CD4-positive, alpha-beta memory T cell (primary cell): ENCODE measurements around the gene NYNRIN. TPM values are rescaled to one million over a fixed set of nuclear protein-coding genes. Genes with fewer than 3 reads are reported as not detected.

Source experiments
- CTCF ChIA-PET: fragments of 350-600 bp; sonication (Branson Sonifier 250); formaldehyde crosslinking; loops from one replicate; lab custom pipeline; 2021; ENCODE audit warnings: inconsistent platforms; ENCODE audit not compliant: partially characterized antibody; lab: Charles Lee
- POLR2A ChIA-PET: fragments of 350-600 bp; sonication (Branson Sonifier 250); formaldehyde crosslinking; loops from one replicate; lab custom pipeline; 2021; ENCODE audit not compliant: partially characterized antibody; lab: Charles Lee
- DNase-seq, 5 donors: peaks; one replicate each; pipeline versions ENCODE4 v3.0.0 to v3.0.0-alpha.2; 2020 to 2022; ENCODE audit warnings: mixed read lengths in 1 of 5
- H3K27ac ChIP-seq: one replicate; pipeline ENCODE4 v1.7.0; 2013; ENCODE audit warnings: low read depth, low read length
- H3K27me3 ChIP-seq: 2 replicates; pipeline ENCODE4 v1.7.0; 2013; ENCODE audit warnings: mild to moderate bottlenecking, low read length, moderate library complexity; ENCODE audit not compliant: insufficient read depth
- H3K36me3 ChIP-seq: 2 replicates; pipeline ENCODE4 v1.7.0; 2013; ENCODE audit warnings: mild to moderate bottlenecking, low read length, moderate library complexity; ENCODE audit not compliant: insufficient read depth
- H3K4me1 ChIP-seq: 2 replicates; pipeline ENCODE4 v1.7.0; 2013; ENCODE audit warnings: mild to moderate bottlenecking, low read length, moderate library complexity; ENCODE audit not compliant: insufficient read depth
- H3K4me3 ChIP-seq, 2 donors: one replicate each; pipeline ENCODE4 v1.7.0; 2013; ENCODE audit warnings: low read length in 2 of 2, mild to moderate bottlenecking in 1 of 2
- H3K9me3 ChIP-seq, 2 donors: one replicate each; pipeline ENCODE4 v1.7.0; 2013; ENCODE audit warnings: low read length in 2 of 2, control low read depth in 1 of 2; ENCODE audit not compliant: control insufficient read depth in 1 of 2
- H3K27ac Mint-ChIP-seq, 7 donors: one replicate each; pipeline ENCODE4 v1.8.0; 2020 to 2021; ENCODE audit warnings: mixed read lengths in 7 of 7, mild to moderate bottlenecking in 6 of 7, inconsistent platforms in 3 of 7, moderate library complexity in 3 of 7
- H3K27me3 Mint-ChIP-seq, 2 donors: one replicate each; pipeline ENCODE4 v1.8.0; 2020 to 2021; ENCODE audit warnings: mixed read lengths in 2 of 2
- H3K36me3 Mint-ChIP-seq, 2 donors: one replicate each; pipeline ENCODE4 v1.8.0; 2020 to 2021; ENCODE audit warnings: mixed read lengths in 2 of 2, inconsistent platforms in 1 of 2, mild to moderate bottlenecking in 1 of 2
- H3K4me1 Mint-ChIP-seq, 4 donors: one replicate each; pipeline ENCODE4 v1.8.0; 2020 to 2021; ENCODE audit warnings: mixed read lengths in 4 of 4, mild to moderate bottlenecking in 1 of 4
- H3K4me3 Mint-ChIP-seq, 8 donors: one replicate each; pipeline ENCODE4 v1.8.0; 2020 to 2021; ENCODE audit warnings: mixed read lengths in 8 of 8, mild to moderate bottlenecking in 7 of 8, moderate library complexity in 6 of 8, inconsistent platforms in 3 of 8
- H3K9me3 Mint-ChIP-seq, 8 donors: one replicate each; pipeline ENCODE4 v1.8.0; 2020 to 2021; ENCODE audit warnings: mixed read lengths in 8 of 8, mild to moderate bottlenecking in 5 of 8, inconsistent platforms in 3 of 8, moderate library complexity in 1 of 8
- intact Hi-C: fragments of 100-400 bp; cut with micrococcal nuclease; formaldehyde crosslinking; loops from one replicate; pipeline ENCODE4 v1.15.1; 2023
- polyA plus RNA-seq, 2 donors: library from polyadenylated mRNA; unstranded; fragments of 300-500 nt; fragmentation: Illumina TruSeq; gene quantifications; one replicate each; pipeline ENCODE4 v1.2.3, GENCODE V29; 2021
- total RNA-seq, 2 experiments: library from RNA; stranded (reverse); gene quantifications; one replicate each; pipeline ENCODE4 v1.2.3, GENCODE V29; 2021

The NYNRIN gene
- total and polyA plus RNA-seq, 4 experiments from 2014 or later, result 0.02 to 0.32 TPM; not detected in 2

- Histone ChIP-seq H3K4me3 (no peak overlapping the region), H3K27ac (no peak overlapping the region), H3K4me1 (peaks cover 35% of the 10 kb centered on the region), H3K9me3 (no peaks in the 10 kb centered on the region), H3K27me3 (peaks cover 29% of the 10 kb centered on the region), H3K36me3 (no peaks in the 10 kb centered on the region)
- POLR2A ChIA-PET, result interaction anchor here (0.8 to 2.3 kb wide), 2 partner anchors 65 to 76 kb away, joined by 3 to 29 read pairs; partner anchors contain the start of genes CBLN3 and KHNYN
- peak overlapping the region in 3 of 7 donors; percentile 42 to 57 (median 55) for H3K27ac Mint-ChIP-seq
- intact Hi-C loops, result loop anchor here (1.0 to 10.0 kb wide), 2 partner anchors 65 to 309 kb away; no protein-coding TSS in a partner anchor
- peak overlapping the region; percentile 50 to 84 (median 75) for H3K4me3 Mint-ChIP-seq
- peak in 4 of 5 donors; percentile 31 to 61 (median 44) for DNase-seq
- H3K9me3 Mint-ChIP-seq, result peaks cover 0 to 1% (median 0%) of the 10 kb centered on the region in 8 donors
- peaks cover 33 to 43% of the 10 kb centered on the region in 2 donors for H3K27me3 Mint-ChIP-seq
- CTCF ChIA-PET, result interaction anchor here (0.8 to 2.3 kb wide), 10 partner anchors 8 to 76 kb away, joined by 3 to 41 read pairs (median 4); partner anchors contain the start of genes CIDEB, KHNYN and RIPK3
- peaks cover 15 to 31% (median 22%) of the 10 kb centered on the region in 4 donors for H3K4me1 Mint-ChIP-seq
- H3K36me3 Mint-ChIP-seq, result no peaks in the 10 kb centered on the region
Measured at GRCh38 chr14:24365600-24366412, 33.0 kb upstream of the NYNRIN start.

GRCh38 chr14:24366413-24366720 is 32.4 kb upstream of the NYNRIN start:
- Mint-ChIP-seq H3K4me3 (peak overlapping the region in 5 of 8 donors; percentile 21 to 84 (median 81)), H3K27me3 (peaks cover 33 to 40% of the 10 kb centered on the region in 2 donors), H3K27ac (no peak overlapping the region), H3K36me3 (no peaks in the 10 kb centered on the region), H3K4me1 (peaks cover 15 to 31% (median 22%) of the 10 kb centered on the region in 4 donors), H3K9me3 (no peaks in the 10 kb centered on the region)
- POLR2A ChIA-PET, result interaction anchor here (0.9 to 2.3 kb wide), 2 partner anchors 28 to 64 kb away, joined by 3 to 29 read pairs; partner anchors contain the start of genes CBLN3 and KHNYN
- Histone ChIP-seq H3K4me1 (peaks cover 35% of the 10 kb centered on the region), H3K4me3 (no peak overlapping the region), H3K27ac (no peak overlapping the region), H3K9me3 (no peaks in the 10 kb centered on the region), H3K27me3 (peaks cover 29% of the 10 kb centered on the region), H3K36me3 (no peaks in the 10 kb centered on the region)
- CTCF ChIA-PET, result interaction anchor here (0.9 to 2.3 kb wide), 6 partner anchors 9 to 70 kb away, joined by 3 to 41 read pairs (median 6); partner anchors contain the start of genes CIDEB and KHNYN
- intact Hi-C loops, result loop anchor here (10.0 kb wide), 1 partner anchor 308 kb away; no protein-coding TSS in a partner anchor
- peak in 1 of 5 donors; percentile 4 for DNase-seq

GRCh38 chr14:24366721-24367513 is 31.9 kb upstream of the NYNRIN start:
- peak overlapping the region; percentile 68 to 87 (median 80) for H3K4me3 Mint-ChIP-seq
- ChIA-PET POLR2A (interaction anchor here (0.9 to 2.3 kb wide), 2 partner anchors 28 to 64 kb away, joined by 3 to 29 read pairs; partner anchors contain the start of genes CBLN3 and KHNYN), CTCF (interaction anchor here (0.9 to 2.3 kb wide), 4 partner anchors 9 to 69 kb away, joined by 3 to 41 read pairs (median 10); partner anchors contain the start of gene KHNYN)
- no peaks in the 10 kb centered on the region for H3K36me3 Mint-ChIP-seq
- peaks cover 15 to 31% (median 22%) of the 10 kb centered on the region in 4 donors for H3K4me1 Mint-ChIP-seq
- Histone ChIP-seq H3K27me3 (peaks cover 29% of the 10 kb centered on the region), H3K4me1 (peaks cover 35% of the 10 kb centered on the region), H3K27ac (no peak overlapping the region), H3K9me3 (no peaks in the 10 kb centered on the region), H3K36me3 (no peaks in the 10 kb centered on the region), H3K4me3 (no peak overlapping the region)
- intact Hi-C loops, result loop anchor here (10.0 kb wide), 1 partner anchor 308 kb away; no protein-coding TSS in a partner anchor
- H3K27me3 Mint-ChIP-seq, result peaks cover 31 to 34% of the 10 kb centered on the region in 2 donors
- no peaks in the 10 kb centered on the region for H3K9me3 Mint-ChIP-seq
- peak in 3 of 5 donors; percentile 16 to 22 (median 21) for DNase-seq
- peak overlapping the region in 2 of 7 donors; percentile 53 to 81 for H3K27ac Mint-ChIP-seq

- Mint-ChIP-seq H3K4me1 (peaks cover 15 to 31% (median 22%) of the 10 kb centered on the region in 4 donors), H3K27ac (peak within 1 kb of the TSS in 4 of 7 donors; percentile 30 to 81 (median 58)), H3K9me3 (no peaks in the 10 kb centered on the region), H3K27me3 (peaks cover 31% of the 10 kb centered on the region in 2 donors), H3K36me3 (no peaks in the 10 kb centered on the region), H3K4me3 (peak within 1 kb of the TSS; percentile 68 to 87 (median 80))
- peaks cover 35% of the 10 kb centered on the region for H3K4me1 ChIP-seq
- peak in 2 of 5 donors; percentile 9 to 10 for DNase-seq
- H3K27me3 ChIP-seq, result peaks cover 29% of the 10 kb centered on the region
- CTCF ChIA-PET, result no interaction called here
- POLR2A ChIA-PET, result no interaction called here
- no peak within 1 kb of the TSS for H3K4me3 ChIP-seq
- intact Hi-C loops, result loop anchor here (10.0 kb wide), 1 partner anchor 307 kb away; no protein-coding TSS in a partner anchor
- no peaks in the 10 kb centered on the region for H3K36me3 ChIP-seq
- H3K27ac ChIP-seq, result no peak within 1 kb of the TSS
- no peaks in the 10 kb centered on the region for H3K9me3 ChIP-seq
Measured at GRCh38 chr14:24367514-24368211, 31.1 kb upstream of the NYNRIN start, which contains the start of gene NFATC4. Gene NFATC4 (plus strand): TSS chr14:24368184. CDS start chr14:24368341, 157 bp downstream.

GRCh38 chr14:24368212-24368561 is 30.6 kb upstream of the NYNRIN start:
- no peak for DNase-seq
- H3K9me3 Mint-ChIP-seq, result no peaks in the 10 kb centered on the region
- Histone ChIP-seq H3K4me3 (no peak overlapping the region), H3K36me3 (no peaks in the 10 kb centered on the region), H3K27me3 (peaks cover 29% of the 10 kb centered on the region), H3K4me1 (peaks cover 35% of the 10 kb centered on the region), H3K27ac (no peak overlapping the region), H3K9me3 (no peaks in the 10 kb centered on the region)
- CTCF ChIA-PET, result interaction anchor here (1.1 kb wide), 1 partner anchor 63 kb away, joined by 5 read pairs; no protein-coding TSS in a partner anchor
- intact Hi-C loops, result loop anchor here (10.0 kb wide), 1 partner anchor 307 kb away; no protein-coding TSS in a partner anchor
- H3K27me3 Mint-ChIP-seq, result peaks cover 30 to 31% of the 10 kb centered on the region in 2 donors
- no peaks in the 10 kb centered on the region for H3K36me3 Mint-ChIP-seq
- peak overlapping the region in 1 of 7 donors; percentile 68 for H3K27ac Mint-ChIP-seq
- H3K4me3 Mint-ChIP-seq, result peak overlapping the region in 7 of 8 donors; percentile 15 to 87 (median 48)
- POLR2A ChIA-PET, result no interaction called here
- peaks cover 15 to 31% (median 22%) of the 10 kb centered on the region in 4 donors for H3K4me1 Mint-ChIP-seq
